Keratinocyte (primary cell): ENCODE results near the gene DIRAS1. TPM values are rescaled to one million over a fixed set of nuclear protein-coding genes. Genes with fewer than 3 reads are reported as not detected.

ENCODE experiments used
- DNase-seq: peaks from one replicate; pipeline ENCODE4 v3.0.0-alpha.2; 2011; ENCODE audit warnings: low read depth, missing footprints, low spot score
- FAIRE-seq: peaks from 2 replicates; lab custom pipeline; 2011; peaks lifted over from hg19 to GRCh38; lab: Jason Lieb, UNC
- H2AFZ ChIP-seq: 2 replicates; pipeline ENCODE4 v1.6.0; 2012; ENCODE audit warnings: low read length, control low read depth, inconsistent platforms; ENCODE audit not compliant: control insufficient read depth
- H3K27ac ChIP-seq: 2 replicates; pipeline ENCODE4 v1.5.1; 2011; ENCODE audit warnings: low read length; ENCODE audit not compliant: control insufficient read depth, insufficient read depth
- H3K27me3 ChIP-seq: 3 replicates; pipeline ENCODE4 v1.6.0; 2011; ENCODE audit warnings: low read length; ENCODE audit not compliant: control insufficient read depth, insufficient read depth; ENCODE audit errors: extremely low read depth
- H3K36me3 ChIP-seq, 2 experiments: 2 replicates in 1 of 2; 3 replicates in 1 of 2; pipeline ENCODE4 v1.5.1; 2011; ENCODE audit warnings: low read length in 2 of 2, mild to moderate bottlenecking in 1 of 2; ENCODE audit not compliant: control insufficient read depth in 2 of 2, insufficient read depth in 2 of 2; ENCODE audit errors: extremely low read depth in 1 of 2
- H3K4me1 ChIP-seq: 3 replicates; pipeline ENCODE4 v1.5.1; 2011; ENCODE audit warnings: low read length; ENCODE audit not compliant: control insufficient read depth, insufficient read depth; ENCODE audit errors: extremely low read depth
- H3K4me2 ChIP-seq: 3 replicates; pipeline ENCODE4 v1.6.0; 2011; ENCODE audit warnings: low read depth, low read length; ENCODE audit not compliant: control insufficient read depth, insufficient read depth; ENCODE audit errors: extremely low read depth
- H3K4me3 ChIP-seq, 3 experiments: fragments of 200-600 bp in 1 of 3; sonication (generic) in 1 of 3; 2 replicates in 2 of 3; 3 replicates in 1 of 3; pipeline ENCODE4 v1.5.1; 2011 to 2016; ENCODE audit warnings: low read length in 3 of 3, mild to moderate bottlenecking in 3 of 3, control low read depth in 2 of 3, inconsistent platforms in 1 of 3, low read depth in 1 of 3, mixed read lengths in 1 of 3, mixed run types in 1 of 3, moderate library complexity in 1 of 3; ENCODE audit not compliant: control insufficient read depth in 2 of 3, insufficient read depth in 2 of 3; ENCODE audit errors: extremely low read depth in 1 of 3
- H3K79me2 ChIP-seq: 2 replicates; pipeline ENCODE4 v1.6.0; 2012; ENCODE audit warnings: low read length; ENCODE audit not compliant: control insufficient read depth, insufficient read depth
- H3K9ac ChIP-seq: 3 replicates; pipeline ENCODE4 v1.6.0; 2011; ENCODE audit warnings: low read length; ENCODE audit not compliant: control insufficient read depth, insufficient read depth; ENCODE audit errors: extremely low read depth
- H3K9me1 ChIP-seq: 3 replicates; pipeline ENCODE4 v1.6.0; 2011; ENCODE audit warnings: low read length; ENCODE audit not compliant: control insufficient read depth, insufficient read depth; ENCODE audit errors: extremely low read depth
- H3K9me3 ChIP-seq: 2 replicates; pipeline ENCODE4 v1.5.1; 2012; ENCODE audit warnings: low read depth, low read length; ENCODE audit not compliant: control insufficient read depth
- H4K20me1 ChIP-seq: 3 replicates; pipeline ENCODE4 v1.6.0; 2011; ENCODE audit warnings: low read length; ENCODE audit not compliant: control insufficient read depth, insufficient read depth; ENCODE audit errors: extremely low read depth
- CTCF ChIP-seq, 3 experiments: IDR thresholded peaks in 1 of 3; conservative IDR thresholded peaks in 1 of 3; optimal IDR thresholded peaks in 1 of 3; 2 replicates in 2 of 3; 3 replicates in 1 of 3; pipeline versions ENCODE3 to v1.5.1; 2011; ENCODE audit warnings: low read length in 3 of 3, mild to moderate bottlenecking in 3 of 3, moderate library complexity in 2 of 3, control low read depth in 1 of 3, inconsistent platforms in 1 of 3; ENCODE audit not compliant: insufficient read depth in 2 of 3; ENCODE audit errors: extremely low read depth in 1 of 3
- EZH2 ChIP-seq: IDR thresholded peaks from one replicate; pipeline ENCODE4 v1.6.1; 2012; ENCODE audit warnings: inconsistent platforms, mild to moderate bottlenecking, low read length, moderate library complexity
- dilution Hi-C: fragments of 300-500 bp; cut with MboI; formaldehyde crosslinking; loops from one replicate; pipeline ENCODE4 v1.7.0; 2020; ENCODE audit warnings: low sequenced_read_pairs; ENCODE audit not compliant: extremely low pct_ligation_motif_present
- polyA plus RNA-seq, 5 experiments: library from polyadenylated mRNA; depleted of rRNA in 3 of 5; stranded (reverse) in 3 of 5; stranded (forward) in 1 of 5; unstranded in 1 of 5; fragments of >200 nt; gene quantifications; 1 replicate in 1 of 5; 2 replicates in 3 of 5; 3 replicates in 1 of 5; pipeline versions ENCODE4 v1.2.1 to v1.2.3, GENCODE V29; 2011 to 2012; ENCODE audit warnings: missing spikeins in 2 of 5, low read depth in 1 of 5, low replicate concordance in 1 of 5

Gene DIRAS1
- polyA plus RNA-seq, 1 donor (not counting 4 experiments of a cell fraction or from before 2014, with no cell fraction given), result 0.10 TPM

- DNase-seq (no peak), FAIRE-seq (peak; percentile 81)
- no peak overlapping the region for H3K9ac ChIP-seq
Measured at GRCh38 chr19:2727640-2727944, 6.4 kb upstream of the DIRAS1 start.

GRCh38 chr19:2726904-2727639, 5.9 kb upstream of the DIRAS1 start:
- Histone ChIP-seq H2AFZ (no peak overlapping the region), H3K27me3 (peaks cover 25% of the 10 kb centered on the region), H3K4me3 (no peak overlapping the region), H3K79me2 (no peaks in the 10 kb centered on the region), H3K27ac (no peak overlapping the region), H3K9me1 (no peaks in the 10 kb centered on the region), H4K20me1 (peaks cover 5% of the 10 kb centered on the region), H3K4me1 (peaks cover 15% of the 10 kb centered on the region), H3K9ac (no peak overlapping the region), H3K4me2 (peak overlapping the region; percentile 32), H3K36me3 (peaks cover 0 to 1% of the 10 kb centered on the region in 2 experiments), H3K9me3 (no peaks in the 10 kb centered on the region)
- no peak for FAIRE-seq
- DNase-seq, result no peak
- dilution Hi-C loops, result no loop called here
- TF ChIP-seq CTCF (optimal IDR thresholded peaks at IDR 0.05 in 1 of 3, IDR thresholded peaks at IDR 0.05 in 1 of 3, conservative IDR thresholded peaks at IDR 0.05 in 1 of 3; ENCODE audit: extremely low read depth in 1 of 3, insufficient read depth in 2 of 3, low read length in 3 of 3) (no peak), EZH2 (peak; percentile 53)

More at GRCh38 chr19:2727640-2727944, 6.4 kb upstream of the DIRAS1 start:
- Histone ChIP-seq H3K27ac (no peak overlapping the region), H3K4me3 (no peak overlapping the region), H3K36me3 (peaks cover 0 to 1% of the 10 kb centered on the region in 2 experiments), H3K9me1 (no peaks in the 10 kb centered on the region), H3K4me2 (peak overlapping the region; percentile 27), H2AFZ (no peak overlapping the region), H4K20me1 (peaks cover 5% of the 10 kb centered on the region), H3K27me3 (peaks cover 20% of the 10 kb centered on the region), H3K9me3 (no peaks in the 10 kb centered on the region), H3K79me2 (no peaks in the 10 kb centered on the region), H3K4me1 (peaks cover 15% of the 10 kb centered on the region)
- dilution Hi-C loops, result no loop called here
- TF ChIP-seq EZH2 (no peak), CTCF (optimal IDR thresholded peaks at IDR 0.05 in 1 of 3, IDR thresholded peaks at IDR 0.05 in 1 of 3, conservative IDR thresholded peaks at IDR 0.05 in 1 of 3; ENCODE audit: extremely low read depth in 1 of 3, insufficient read depth in 2 of 3, low read length in 3 of 3) (no peak)
